ENCODE results near the gene RNASE1. TPM values are rescaled to one million over a fixed set of nuclear protein-coding genes. Genes with fewer than 3 reads are reported as not detected.

The RNASE1 gene
- total and polyA plus RNA-seq, 2 experiments from 2014 or later, result not detected

GRCh38 chr14:20792556-20792955 is 10.1 kb downstream of the RNASE1 start:
- Histone ChIP-seq H3K9me2 (ENCODE audit: insufficient read depth) (no peaks in the 10 kb centered on the region), H3K9me3 (ENCODE audit: low read depth) (no peaks in the 10 kb centered on the region), H3K4me1 (ENCODE audit: insufficient read depth) (no peaks in the 10 kb centered on the region), H3K27me3 (replicated peaks; ENCODE audit: insufficient read depth) (0 out of 2 replicates have a peak, but pooled peaks cover 5% of the 10 kb centered on the region), H3K9ac (no peak overlapping the region), H3K4me3 (no peak overlapping the region), H3K4me2 (ENCODE audit: unreplicated experiment) (no peak overlapping the region), H3K79me2 (ENCODE audit: insufficient read depth) (no peaks in the 10 kb centered on the region), H2AFZ (no peak overlapping the region), H3F3A (ENCODE audit: insufficient read depth) (no peaks in the 10 kb centered on the region), H3K27ac (no peak overlapping the region), H4K20me1 (ENCODE audit: insufficient read depth) (no peaks in the 10 kb centered on the region), H3K36me3 (ENCODE audit: low read depth) (no peaks in the 10 kb centered on the region)
- no peak for DNase-seq
- 89 to 92% methylated on average over 4 of the region's 4 CpGs for WGBS, 2 experiments (ENCODE audit: low coverage in 1 of 2, low lambda C conversion rate in 2 of 2, missing lambda C conversion rate in 2 of 2)
- in situ Hi-C loops (cut with MboI), result no loop called here
- TF ChIP-seq EZH2phosphoT487 (IDR thresholded peaks at IDR 0.05; ENCODE audit: insufficient read depth, low read depth) (no peak), EZH2 (IDR thresholded peaks at IDR 0.05; ENCODE audit: insufficient read depth, poor library complexity, severe bottlenecking) (no peak)

GRCh38 chr14:20791597-20791996 is 11.0 kb downstream of the RNASE1 start:
- WGBS, 2 experiments (ENCODE audit: low coverage in 1 of 2, low lambda C conversion rate in 2 of 2, missing lambda C conversion rate in 2 of 2), result 44 to 48% methylated on average over 2 of the region's 2 CpGs
- no peak for DNase-seq

GRCh38 chr14:20791187-20791586 is 11.5 kb downstream of the RNASE1 start:
- H3K79me2 ChIP-seq (ENCODE audit: insufficient read depth), result no peaks in the 10 kb centered on the region
- DNase-seq, result no peak
- no peaks in the 10 kb centered on the region for H4K20me1 ChIP-seq (ENCODE audit: insufficient read depth)
- H2AFZ ChIP-seq, result no peak overlapping the region
- H3K9me2 ChIP-seq (ENCODE audit: insufficient read depth), result no peaks in the 10 kb centered on the region
- no peak for TF ChIP-seq EZH2 (IDR thresholded peaks at IDR 0.05; ENCODE audit: insufficient read depth, poor library complexity, severe bottlenecking)
- TF ChIP-seq EZH2phosphoT487 (IDR thresholded peaks at IDR 0.05; ENCODE audit: insufficient read depth, low read depth), result no peak
- no peak overlapping the region for H3K4me3 ChIP-seq
- 52 to 56% methylated on average over 7 of the region's 7 CpGs for WGBS, 2 experiments (ENCODE audit: low coverage in 1 of 2, low lambda C conversion rate in 2 of 2, missing lambda C conversion rate in 2 of 2)
- H3K4me2 ChIP-seq (ENCODE audit: unreplicated experiment), result no peak overlapping the region
- no peaks in the 10 kb centered on the region for H3F3A ChIP-seq (ENCODE audit: insufficient read depth)
- H3K27me3 ChIP-seq (replicated peaks; ENCODE audit: insufficient read depth), result 0 out of 2 replicates have a peak, but pooled peaks cover 5% of the 10 kb centered on the region
- no peak overlapping the region for H3K9ac ChIP-seq
- H3K4me1 ChIP-seq (ENCODE audit: insufficient read depth), result no peaks in the 10 kb centered on the region
- no peaks in the 10 kb centered on the region for H3K9me3 ChIP-seq (ENCODE audit: low read depth)
- no peaks in the 10 kb centered on the region for H3K36me3 ChIP-seq (ENCODE audit: low read depth)
- no peak overlapping the region for H3K27ac ChIP-seq
- in situ Hi-C loops (cut with MboI), result no loop called here

More at GRCh38 chr14:20791597-20791996, 11.0 kb downstream of the RNASE1 start:
- Histone ChIP-seq H3K4me2 (ENCODE audit: unreplicated experiment) (no peak overlapping the region), H3K36me3 (ENCODE audit: low read depth) (no peaks in the 10 kb centered on the region), H3K79me2 (ENCODE audit: insufficient read depth) (no peaks in the 10 kb centered on the region), H3K9ac (no peak overlapping the region), H3K27me3 (replicated peaks; ENCODE audit: insufficient read depth) (0 out of 2 replicates have a peak, but pooled peaks cover 5% of the 10 kb centered on the region), H4K20me1 (ENCODE audit: insufficient read depth) (no peaks in the 10 kb centered on the region), H3K9me2 (ENCODE audit: insufficient read depth) (no peaks in the 10 kb centered on the region), H3K9me3 (ENCODE audit: low read depth) (no peaks in the 10 kb centered on the region), H2AFZ (no peak overlapping the region), H3K27ac (no peak overlapping the region), H3K4me3 (no peak overlapping the region), H3F3A (ENCODE audit: insufficient read depth) (no peaks in the 10 kb centered on the region), H3K4me1 (ENCODE audit: insufficient read depth) (no peaks in the 10 kb centered on the region)
- in situ Hi-C loops (cut with MboI), result no loop called here
- TF ChIP-seq EZH2phosphoT487 (IDR thresholded peaks at IDR 0.05; ENCODE audit: insufficient read depth, low read depth) (no peak), EZH2 (IDR thresholded peaks at IDR 0.05; ENCODE audit: insufficient read depth, poor library complexity, severe bottlenecking) (no peak)

GRCh38 chr14:20790464-20791116 is 12.1 kb downstream of the RNASE1 start:
- 49 to 53% methylated on average over 13 of the region's 13 CpGs for WGBS, 2 experiments (ENCODE audit: low coverage in 1 of 2, low lambda C conversion rate in 2 of 2, missing lambda C conversion rate in 2 of 2)
- in situ Hi-C loops (cut with MboI), result no loop called here
- H3K4me3 ChIP-seq, result no peak overlapping the region

More at GRCh38 chr14:20790464-20791116, 12.1 kb downstream of the RNASE1 start:
- H4K20me1 ChIP-seq (ENCODE audit: insufficient read depth), result no peaks in the 10 kb centered on the region
- no peaks in the 10 kb centered on the region for H3K9me3 ChIP-seq (ENCODE audit: low read depth)
- DNase-seq, result no peak
- no peaks in the 10 kb centered on the region for H3K9me2 ChIP-seq (ENCODE audit: insufficient read depth)
- H2AFZ ChIP-seq, result no peak overlapping the region
- H3K4me1 ChIP-seq (ENCODE audit: insufficient read depth), result no peaks in the 10 kb centered on the region
- no peak overlapping the region for H3K27ac ChIP-seq
- no peaks in the 10 kb centered on the region for H3F3A ChIP-seq (ENCODE audit: insufficient read depth)
- H3K4me2 ChIP-seq (ENCODE audit: unreplicated experiment), result no peak overlapping the region
- no peaks in the 10 kb centered on the region for H3K36me3 ChIP-seq (ENCODE audit: low read depth)
- H3K79me2 ChIP-seq (ENCODE audit: insufficient read depth), result no peaks in the 10 kb centered on the region
- no peak overlapping the region for H3K9ac ChIP-seq
- TF ChIP-seq EZH2phosphoT487 (IDR thresholded peaks at IDR 0.05; ENCODE audit: insufficient read depth, low read depth) (no peak), EZH2 (IDR thresholded peaks at IDR 0.05; ENCODE audit: insufficient read depth, poor library complexity, severe bottlenecking) (no peak)
- 0 out of 2 replicates have a peak, but pooled peaks cover 5% of the 10 kb centered on the region for H3K27me3 ChIP-seq (replicated peaks; ENCODE audit: insufficient read depth)
